RKO (cell line): Measurements from ENCODE around the gene C1QTNF1.
"Not testable (repeated sequence)": the region's sequence is repeated elsewhere in the genome, so short reads cannot be mapped to it uniquely, and the experiment has no call there.

Experiments used
- DNase-seq: peaks from one replicate; pipeline ENCODE4 v3.0.0-alpha.2; 2016; ENCODE audit warnings: low spot score

C1QTNF1 gene

GRCh38 chr17:79053251-79053925, 29.4 kb downstream of the C1QTNF1 start:
- DNase-seq, result no peak

GRCh38 chr17:79054200-79054960, 30.4 kb downstream of the C1QTNF1 start:
- DNase-seq, result no peak

GRCh38 chr17:79055197-79055596, 31.2 kb downstream of the C1QTNF1 start:
- no peak for DNase-seq

- no peak for DNase-seq
Observed at GRCh38 chr17:79057737-79058385, 33.9 kb downstream of the C1QTNF1 start.

GRCh38 chr17:79062691-79063090, 38.7 kb downstream of the C1QTNF1 start:
- DNase-seq, result no peak

GRCh38 chr17:79064026-79064425, 40.1 kb downstream of the C1QTNF1 start:
- no peak for DNase-seq

- no peak for DNase-seq
Observed at GRCh38 chr17:79065105-79065670, 41.2 kb downstream of the C1QTNF1 start.

GRCh38 chr17:79066963-79067362, 43.0 kb downstream of the C1QTNF1 start:
- DNase-seq, result no peak

GRCh38 chr17:79070266-79070880, 46.4 kb downstream of the C1QTNF1 start:
- DNase-seq, result no peak

GRCh38 chr17:79071161-79071740, 47.3 kb downstream of the C1QTNF1 start:
- no peak for DNase-seq

- no peak for DNase-seq
Observed at GRCh38 chr17:79072544-79072943, 48.6 kb downstream of the C1QTNF1 start.

- DNase-seq, result no peak
Observed at GRCh38 chr17:79073016-79073705, 49.2 kb downstream of the C1QTNF1 start.

- no peak for DNase-seq
Observed at GRCh38 chr17:79073706-79074088, 49.7 kb downstream of the C1QTNF1 start.

GRCh38 chr17:79074121-79074648, 50.2 kb downstream of the C1QTNF1 start:
- DNase-seq, result not testable (repeated sequence)

GRCh38 chr17:79074649-79075445, 50.9 kb downstream of the C1QTNF1 start, which contains the start of gene ENGASE:
Gene ENGASE, plus strand, starts transcription at chr17:79074824. Its CDS starts 121 bp downstream, at chr17:79074945.
- peak; percentile 91 for DNase-seq

- peak; percentile 26 for DNase-seq
Observed at GRCh38 chr17:79075446-79075750, 51.4 kb downstream of the C1QTNF1 start.

- DNase-seq, result no peak
Observed at GRCh38 chr17:79075861-79076406, 52.0 kb downstream of the C1QTNF1 start.

- no peak for DNase-seq
Observed at GRCh38 chr17:79077587-79077986, 53.6 kb downstream of the C1QTNF1 start.

- no peak for DNase-seq
Observed at GRCh38 chr17:79078476-79079190, 54.7 kb downstream of the C1QTNF1 start.
